Natural killer cell treated with Interleukin-12 subunit alpha and Interleukin-12 subunit beta and Interleukin-15 and Interleukin-18, amount 100 ng/mL, for 72 hours (primary cell): ENCODE measurements around the gene SLC12A2. TPM values are rescaled to one million over a fixed set of nuclear protein-coding genes. Genes with fewer than 3 reads are reported as not detected.
A peak's percentile ranks its signal among the peaks of the same experiment; 100 is the strongest.

Experiments
- ATAC-seq, 2 donors: fragments of 150-1000 bp; cut with Tn5 transposase in 1 of 2; sonication (Bioruptor Pico), chemical (Tn5 transposase) in 1 of 2; 2 replicates each; pipeline ENCODE4 v1.10.0; 2021
- DNase-seq: peaks from one replicate; pipeline ENCODE4 v3.0.0; 2022; ENCODE audit warnings: low spot score
- H3K27ac Mint-ChIP-seq, 2 donors: 1 replicate in 1 of 2; 2 replicates in 1 of 2; pipeline ENCODE4 v1.8.0; 2022; ENCODE audit warnings: mixed read lengths in 2 of 2, mild to moderate bottlenecking in 1 of 2, moderate library complexity in 1 of 2
- H3K27me3 Mint-ChIP-seq, 2 donors: 1 replicate in 1 of 2; 2 replicates in 1 of 2; pipeline ENCODE4 v1.8.0; 2022; ENCODE audit warnings: mixed read lengths in 2 of 2
- H3K36me3 Mint-ChIP-seq: one replicate; pipeline ENCODE4 v1.8.0; 2022; ENCODE audit warnings: mixed read lengths
- H3K4me1 Mint-ChIP-seq, 2 donors: 1 replicate in 1 of 2; 2 replicates in 1 of 2; pipeline ENCODE4 v1.8.0; 2022; ENCODE audit warnings: low read depth in 2 of 2, mixed read lengths in 2 of 2, mild to moderate bottlenecking in 1 of 2
- H3K4me3 Mint-ChIP-seq: one replicate; pipeline ENCODE4 v1.8.0; 2022; ENCODE audit warnings: mixed read lengths
- H3K9me3 Mint-ChIP-seq: 2 replicates; pipeline ENCODE4 v1.8.0; 2022; ENCODE audit warnings: mixed read lengths
- total RNA-seq, 2 donors: library from RNA; stranded (reverse); gene quantifications; one replicate each; pipeline ENCODE4 v1.2.3, GENCODE V29; 2022

SLC12A2 gene
- total RNA-seq, 2 donors from 2014 or later: 20.1 to 26.1 TPM

GRCh38 chr5:128082551-128083032 lies 974 bp upstream of the SLC12A2 start:
- ATAC-seq (no peak), DNase-seq (no peak)
- Mint-ChIP-seq H3K4me1 (peaks cover 39 to 47% of the 10 kb centered on the region in 2 donors), H3K9me3 (no peaks in the 10 kb centered on the region), H3K27ac (peak overlapping the region; percentile 81 to 88), H3K27me3 (no peaks in the 10 kb centered on the region), H3K4me3 (peak overlapping the region; percentile 84), H3K36me3 (peaks cover 6% of the 10 kb centered on the region)

- peaks cover 10% of the 10 kb centered on the region for H3K36me3 Mint-ChIP-seq
- ATAC-seq (peak in 1 of 2 donors; percentile 58), DNase-seq (no peak)
- H3K9me3 Mint-ChIP-seq: no peaks in the 10 kb centered on the region
- H3K4me1 Mint-ChIP-seq: peaks cover 44 to 53% of the 10 kb centered on the region in 2 donors
- H3K4me3 Mint-ChIP-seq: no peak overlapping the region
- H3K27ac Mint-ChIP-seq: no peak overlapping the region
- no peaks in the 10 kb centered on the region for H3K27me3 Mint-ChIP-seq
These were observed 253 bp downstream of the SLC12A2 start for GRCh38 chr5:128083811-128084227.

GRCh38 chr5:128084228-128085167 lies 932 bp downstream of the SLC12A2 start:
- H3K27me3 Mint-ChIP-seq: no peaks in the 10 kb centered on the region
- H3K27ac Mint-ChIP-seq: peak overlapping the region; percentile 14 to 40
- DNase-seq (no peak), ATAC-seq (peak in 1 of 2 donors; percentile 18)
- peaks cover 40 to 53% of the 10 kb centered on the region in 2 donors for H3K4me1 Mint-ChIP-seq
- H3K36me3 Mint-ChIP-seq: peaks cover 10% of the 10 kb centered on the region
- H3K9me3 Mint-ChIP-seq: no peaks in the 10 kb centered on the region
- H3K4me3 Mint-ChIP-seq: peak overlapping the region; percentile 83

- H3K27me3 Mint-ChIP-seq: no peaks in the 10 kb centered on the region
- DNase-seq: no peak
- no peaks in the 10 kb centered on the region for H3K9me3 Mint-ChIP-seq
- peaks cover 41 to 47% of the 10 kb centered on the region in 2 donors for H3K4me1 Mint-ChIP-seq
- ATAC-seq: no peak
- H3K4me3 Mint-ChIP-seq: peak overlapping the region; percentile 83
- peaks cover 10% of the 10 kb centered on the region for H3K36me3 Mint-ChIP-seq
- H3K27ac Mint-ChIP-seq: peak overlapping the region in 1 of 2 donors; percentile 40
These were observed 1.8 kb downstream of the SLC12A2 start for GRCh38 chr5:128085413-128085812.

- no peak overlapping the region for H3K4me3 Mint-ChIP-seq
- no peaks in the 10 kb centered on the region for H3K9me3 Mint-ChIP-seq
- DNase-seq (no peak), ATAC-seq (no peak)
- peaks cover 22% of the 10 kb centered on the region for H3K36me3 Mint-ChIP-seq
- no peaks in the 10 kb centered on the region for H3K27me3 Mint-ChIP-seq
- no peak overlapping the region for H3K27ac Mint-ChIP-seq
- peaks cover 29 to 33% of the 10 kb centered on the region in 2 donors for H3K4me1 Mint-ChIP-seq
These were observed 8.0 kb downstream of the SLC12A2 start for GRCh38 chr5:128091579-128091978.

GRCh38 chr5:128092144-128092543 lies 8.6 kb downstream of the SLC12A2 start:
- Mint-ChIP-seq H3K27me3 (no peaks in the 10 kb centered on the region), H3K4me1 (peaks cover 26 to 30% of the 10 kb centered on the region in 2 donors), H3K27ac (no peak overlapping the region), H3K9me3 (no peaks in the 10 kb centered on the region), H3K36me3 (peaks cover 20% of the 10 kb centered on the region), H3K4me3 (no peak overlapping the region)
- ATAC-seq (no peak), DNase-seq (no peak)

DNA sequence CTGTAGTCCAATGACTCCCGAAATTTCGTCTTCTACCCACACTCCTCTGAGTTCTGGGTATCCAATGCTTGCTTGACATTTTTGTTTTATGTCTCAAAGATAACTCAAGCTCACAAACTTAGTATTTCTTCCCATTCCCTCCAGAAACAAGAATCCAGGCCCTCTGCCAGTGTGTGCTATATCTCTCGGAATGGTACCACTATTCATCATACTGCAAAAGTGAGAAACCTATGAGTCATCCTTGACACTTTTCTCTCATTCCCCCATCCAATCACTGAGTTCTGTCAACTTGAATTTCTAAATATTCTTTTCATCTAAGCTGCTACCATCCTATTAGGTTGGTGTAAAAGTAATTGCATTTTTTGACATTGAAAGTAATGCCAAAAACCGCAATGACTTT lies 9.8 kb downstream of the SLC12A2 start:
- H3K27ac Mint-ChIP-seq: no peak overlapping the region
- peaks cover 4% of the 10 kb centered on the region for H3K9me3 Mint-ChIP-seq
- H3K36me3 Mint-ChIP-seq: peaks cover 22% of the 10 kb centered on the region
- H3K4me3 Mint-ChIP-seq: no peak overlapping the region
- ATAC-seq (no peak), DNase-seq (no peak)
- H3K4me1 Mint-ChIP-seq: peaks cover 17 to 20% of the 10 kb centered on the region in 2 donors
- H3K27me3 Mint-ChIP-seq: no peaks in the 10 kb centered on the region

- ATAC-seq (no peak), DNase-seq (no peak)
- peaks cover 12 to 15% of the 10 kb centered on the region in 2 donors for H3K4me1 Mint-ChIP-seq
- H3K36me3 Mint-ChIP-seq: peaks cover 29% of the 10 kb centered on the region
- no peak overlapping the region for H3K4me3 Mint-ChIP-seq
- H3K27me3 Mint-ChIP-seq: no peaks in the 10 kb centered on the region
- H3K9me3 Mint-ChIP-seq: peaks cover 8% of the 10 kb centered on the region
- no peak overlapping the region for H3K27ac Mint-ChIP-seq
These were observed 13.7 kb downstream of the SLC12A2 start for GRCh38 chr5:128097224-128097623.

DNA sequence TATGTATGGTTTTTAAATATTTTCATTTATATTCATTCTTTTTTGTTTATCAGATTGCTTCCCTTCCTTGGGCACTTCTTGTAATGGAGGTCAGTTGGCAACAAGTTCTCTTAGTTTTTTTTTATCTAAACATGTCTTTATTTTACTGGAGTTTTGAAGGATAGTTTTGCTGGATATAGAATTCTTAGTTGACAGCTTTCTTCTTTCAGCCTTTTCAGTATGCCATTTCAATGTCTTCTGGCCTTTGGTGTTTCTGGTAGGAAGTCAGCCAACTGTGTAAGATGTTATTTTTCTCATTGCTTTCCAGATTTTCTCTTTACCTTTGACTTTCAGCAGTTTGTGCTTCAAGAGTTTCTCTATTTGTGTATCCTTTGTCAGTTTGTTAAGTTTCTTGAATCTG lies 14.2 kb downstream of the SLC12A2 start:
- Mint-ChIP-seq H3K36me3 (peaks cover 29% of the 10 kb centered on the region), H3K4me3 (no peak overlapping the region)

DNA sequence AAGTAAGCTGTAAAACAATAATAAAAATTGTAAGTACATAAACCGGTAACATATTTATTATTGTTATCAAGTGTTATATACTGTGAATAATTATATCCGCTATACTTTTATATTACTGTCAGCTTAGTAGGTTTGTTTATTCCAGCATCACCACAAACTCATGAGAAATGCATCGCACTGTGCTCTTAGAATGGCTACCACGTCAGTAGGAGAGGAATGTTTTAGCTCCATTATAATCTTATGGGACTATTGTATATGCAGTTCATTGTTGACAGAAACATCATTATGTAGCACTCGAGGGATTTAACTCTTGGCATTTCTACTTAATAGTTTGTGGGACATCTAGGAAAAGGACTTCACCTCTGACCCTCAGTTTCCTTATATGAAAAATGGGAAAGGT lies 16.4 kb downstream of the SLC12A2 start:
- DNase-seq (no peak), ATAC-seq (no peak)
- Mint-ChIP-seq H3K4me3 (no peak overlapping the region), H3K36me3 (peaks cover 21% of the 10 kb centered on the region), H3K27ac (no peak overlapping the region), H3K9me3 (peaks cover 8% of the 10 kb centered on the region), H3K27me3 (no peaks in the 10 kb centered on the region), H3K4me1 (peaks cover 6 to 11% of the 10 kb centered on the region in 2 donors)

More for the DNA sequence above, 14.2 kb downstream of the SLC12A2 start:
- no peak for ATAC-seq
- DNase-seq: no peak
- Mint-ChIP-seq H3K9me3 (peaks cover 8% of the 10 kb centered on the region), H3K27ac (no peak overlapping the region), H3K4me1 (peaks cover 12 to 13% of the 10 kb centered on the region in 2 donors), H3K27me3 (no peaks in the 10 kb centered on the region)

DNA sequence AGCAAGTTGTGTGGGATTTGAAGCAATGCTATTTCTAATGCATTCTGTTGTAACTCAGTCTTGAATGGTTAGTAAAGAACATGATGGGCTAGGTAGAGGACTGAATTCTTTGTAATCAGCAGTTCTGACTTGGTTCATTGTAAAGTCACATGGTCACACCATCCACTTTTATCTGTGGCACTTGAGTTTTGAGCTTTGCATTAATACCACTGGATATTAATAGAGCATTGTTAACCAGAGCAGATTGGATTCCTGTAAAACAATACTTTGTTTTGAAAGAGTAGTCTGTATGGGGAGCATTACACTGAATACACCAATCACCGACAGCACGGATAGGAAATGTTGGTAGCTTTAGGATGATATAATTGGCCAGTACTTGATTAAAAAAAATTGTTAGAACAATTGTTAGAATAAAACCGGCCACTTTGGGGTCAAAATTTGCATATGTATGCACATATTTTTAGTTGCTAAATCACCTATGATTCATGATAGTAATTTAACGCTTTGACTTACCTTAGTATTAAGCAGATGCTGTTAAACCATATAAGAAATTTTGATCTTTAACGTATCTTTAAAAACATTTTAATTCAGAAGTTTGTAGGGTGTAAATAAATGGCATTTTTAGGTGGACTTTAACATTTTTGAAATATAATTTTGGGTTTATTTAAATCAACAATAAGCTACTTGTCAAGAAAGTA lies 17.4 kb downstream of the SLC12A2 start:
- peaks cover 8% of the 10 kb centered on the region for H3K9me3 Mint-ChIP-seq
- ATAC-seq: no peak
- H3K4me1 Mint-ChIP-seq: peaks cover 11 to 12% of the 10 kb centered on the region in 2 donors
- no peaks in the 10 kb centered on the region for H3K27me3 Mint-ChIP-seq
- H3K27ac Mint-ChIP-seq: no peak overlapping the region
- H3K36me3 Mint-ChIP-seq: peaks cover 21% of the 10 kb centered on the region
- DNase-seq: no peak
- H3K4me3 Mint-ChIP-seq: no peak overlapping the region

DNA sequence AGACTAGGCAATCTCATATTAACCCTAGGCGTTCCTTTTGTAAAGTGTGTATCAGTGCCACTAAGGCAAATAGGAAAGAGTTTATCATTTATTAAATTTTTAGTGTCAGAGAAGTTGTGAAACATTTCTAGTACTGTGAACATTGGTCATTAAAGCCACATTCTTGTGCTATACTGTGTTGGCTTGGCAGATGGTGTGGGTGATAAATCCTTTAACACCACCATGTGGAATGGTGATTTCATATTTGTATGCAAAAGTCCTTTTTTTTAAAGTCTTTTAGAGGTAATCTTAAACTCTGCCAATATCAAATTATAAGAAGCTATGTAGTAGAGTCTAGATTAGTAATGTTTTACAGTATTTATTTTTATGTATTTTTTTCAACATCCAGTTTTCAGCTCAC lies 18.1 kb downstream of the SLC12A2 start:
- no peak overlapping the region for H3K4me3 Mint-ChIP-seq
- H3K27me3 Mint-ChIP-seq: no peaks in the 10 kb centered on the region
- H3K4me1 Mint-ChIP-seq: peaks cover 11 to 12% of the 10 kb centered on the region in 2 donors
- peaks cover 8% of the 10 kb centered on the region for H3K9me3 Mint-ChIP-seq
- H3K27ac Mint-ChIP-seq: no peak overlapping the region
- DNase-seq: no peak
- peaks cover 21% of the 10 kb centered on the region for H3K36me3 Mint-ChIP-seq
- ATAC-seq: no peak

- Mint-ChIP-seq H3K36me3 (peaks cover 4% of the 10 kb centered on the region), H3K4me3 (no peak overlapping the region), H3K4me1 (peaks cover 11 to 20% of the 10 kb centered on the region in 2 donors), H3K9me3 (no peaks in the 10 kb centered on the region), H3K27me3 (no peaks in the 10 kb centered on the region), H3K27ac (no peak overlapping the region)
- ATAC-seq (no peak), DNase-seq (no peak)
These were observed 21.6 kb downstream of the SLC12A2 start for GRCh38 chr5:128105203-128105602.

GRCh38 chr5:128109138-128109537 lies 25.6 kb downstream of the SLC12A2 start:
- no peaks in the 10 kb centered on the region for H3K27me3 Mint-ChIP-seq
- H3K27ac Mint-ChIP-seq: no peak overlapping the region
- ATAC-seq (no peak), DNase-seq (no peak)
- H3K36me3 Mint-ChIP-seq: peaks cover 4% of the 10 kb centered on the region
- H3K9me3 Mint-ChIP-seq: no peaks in the 10 kb centered on the region
- H3K4me3 Mint-ChIP-seq: no peak overlapping the region
- peaks cover 0 to 20% of the 10 kb centered on the region in 2 donors for H3K4me1 Mint-ChIP-seq
